K562 (cell line): ENCODE data around the gene CCDC158. TPM values are rescaled to one million over a fixed set of nuclear protein-coding genes. Genes with fewer than 3 reads are reported as not detected.

ENCODE experiments used
- polyA plus RNA-seq, 8 experiments: library from polyadenylated mRNA; depleted of rRNA in 4 of 8; stranded (reverse) in 5 of 8; unstranded in 3 of 8; fragments of >200 nt; fragmentation: Nextera tagmentation in 2 of 8; fragmentation: Illumina TruSeq in 1 of 8; extraction: Ambion mirVana in 2 of 8; extraction: Trizol in 1 of 8; gene quantifications; 2 replicates each; pipeline versions ENCODE4 v1.2.1 to v1.2.3, GENCODE V29; 2011 to 2014; ENCODE audit warnings: inconsistent platforms in 1 of 8, missing spikeins in 1 of 8
- small RNA-seq: library from RNA; depleted of rRNA; stranded (forward); fragments of <200 nt; gene quantifications from one replicate; pipeline ENCODE3, GENCODE V24; 2014
- total RNA-seq, 7 experiments: library from RNA; depleted of rRNA in 6 of 7; stranded (reverse); fragments of >200 nt in 6 of 7; fragmentation: Illumina TruSeq in 2 of 7; extraction: Trizol in 2 of 7; gene quantifications; 2 replicates each; pipeline versions ENCODE4 v1.2.1 to v1.2.3, GENCODE V29; 2011 to 2021; ENCODE audit warnings: low replicate concordance in 1 of 7

The CCDC158 gene
- total and polyA plus RNA-seq, 9 of the 15 experiments (the other 6 are each of a cell fraction or from before 2014, with no cell fraction given), result not detected

Small RNAs within 50 kb of the gene (small RNA-seq; reads per million reads assigned to genes)
- gene RF00278, result not detected
- not detected for gene RNU6-1000P

Other genes starting within 250 kb of the CCDC158 start
- gene SCARB2, start 207.3 kb downstream of the CCDC158 start, total RNA-seq (2014; rRNA removed), result 17.8 and 17.9 TPM in 2 replicates
- 19.3 and 20.0 TPM in 2 replicates for gene SCARB2, start 207.3 kb downstream of the CCDC158 start, total RNA-seq (2014; rRNA removed; fragmentation: Illumina TruSeq; extraction: Trizol)
- 25.8 TPM in 2 replicates for gene SCARB2, start 207.3 kb downstream of the CCDC158 start, total RNA-seq (2015; rRNA removed; fragmentation: Illumina TruSeq; extraction: Trizol)
- gene SCARB2, start 207.3 kb downstream of the CCDC158 start, total RNA-seq (2021), result 16.6 and 18.4 TPM in 2 replicates
- gene SCARB2, start 207.3 kb downstream of the CCDC158 start, polyA plus RNA-seq (2011; rRNA removed), result 17.3 and 21.0 TPM in 2 replicates
- 16.9 and 18.9 TPM in 2 replicates for gene SCARB2, start 207.3 kb downstream of the CCDC158 start, polyA plus RNA-seq (2014; fragmentation: Illumina TruSeq; extraction: Trizol)
- 1 to 10 TPM; 6.1 to 8.8 TPM for gene SCARB2, start 207.3 kb downstream of the CCDC158 start, polyA plus RNA-seq (2014; fragmentation: Nextera tagmentation; extraction: Ambion mirVana)
- gene SCARB2, start 207.3 kb downstream of the CCDC158 start, polyA plus RNA-seq (2014; rRNA removed), result 10.1 and 14.9 TPM in 2 replicates
- gene FAM47E, start 169.4 kb downstream of the CCDC158 start, total RNA-seq (2014; rRNA removed), result 3.6 and 3.7 TPM in 2 replicates
- 6.4 and 7.4 TPM in 2 replicates for gene FAM47E, start 169.4 kb downstream of the CCDC158 start, total RNA-seq (2014; rRNA removed; fragmentation: Illumina TruSeq; extraction: Trizol)
- gene FAM47E, start 169.4 kb downstream of the CCDC158 start, total RNA-seq (2015; rRNA removed; fragmentation: Illumina TruSeq; extraction: Trizol), result 12.0 and 15.6 TPM in 2 replicates
- gene FAM47E, start 169.4 kb downstream of the CCDC158 start, total RNA-seq (2021), result 3.7 and 4.8 TPM in 2 replicates
- gene FAM47E, start 169.4 kb downstream of the CCDC158 start, polyA plus RNA-seq (2011; rRNA removed), result 0.38 and 4.8 TPM in 2 replicates
- 5.5 and 6.9 TPM in 2 replicates for gene FAM47E, start 169.4 kb downstream of the CCDC158 start, polyA plus RNA-seq (2014; fragmentation: Illumina TruSeq; extraction: Trizol)
- 10 to 100 TPM; 11.8 to 12.4 TPM for gene FAM47E, start 169.4 kb downstream of the CCDC158 start, polyA plus RNA-seq (2014; fragmentation: Nextera tagmentation; extraction: Ambion mirVana)
- 5.0 and 5.9 TPM in 2 replicates for gene FAM47E, start 169.4 kb downstream of the CCDC158 start, polyA plus RNA-seq (2014; rRNA removed)
- gene STBD1, start 114.4 kb downstream of the CCDC158 start, total RNA-seq (2014; rRNA removed), result 0.29 and 0.54 TPM in 2 replicates
- gene STBD1, start 114.4 kb downstream of the CCDC158 start, total RNA-seq (2014; rRNA removed; fragmentation: Illumina TruSeq; extraction: Trizol), result 0.18 and 0.22 TPM in 2 replicates
- gene STBD1, start 114.4 kb downstream of the CCDC158 start, total RNA-seq (2015; rRNA removed; fragmentation: Illumina TruSeq; extraction: Trizol), result 0.33 and 0.41 TPM in 2 replicates
- gene STBD1, start 114.4 kb downstream of the CCDC158 start, total RNA-seq (2021), result 0.42 and 0.64 TPM in 2 replicates
- gene STBD1, start 114.4 kb downstream of the CCDC158 start, polyA plus RNA-seq (2011; rRNA removed), result 0.08 and 0.34 TPM in 2 replicates
- gene STBD1, start 114.4 kb downstream of the CCDC158 start, polyA plus RNA-seq (2014; fragmentation: Illumina TruSeq; extraction: Trizol), result 0.10 and 0.27 TPM in 2 replicates
- gene STBD1, start 114.4 kb downstream of the CCDC158 start, polyA plus RNA-seq (2014; fragmentation: Nextera tagmentation; extraction: Ambion mirVana), result not detected
- 0.24 and 0.38 TPM in 2 replicates for gene STBD1, start 114.4 kb downstream of the CCDC158 start, polyA plus RNA-seq (2014; rRNA removed)
- not detected in 2 replicates for gene SHROOM3, start 14.1 kb upstream of the CCDC158 start, total RNA-seq (2014; rRNA removed)
- gene SHROOM3, start 14.1 kb upstream of the CCDC158 start, total RNA-seq (2014; rRNA removed; fragmentation: Illumina TruSeq; extraction: Trizol), result not detected in 2 replicates
- gene SHROOM3, start 14.1 kb upstream of the CCDC158 start, total RNA-seq (2015; rRNA removed; fragmentation: Illumina TruSeq; extraction: Trizol), result not detected in 2 replicates
- 0.07 and 0.22 TPM in 2 replicates for gene SHROOM3, start 14.1 kb upstream of the CCDC158 start, total RNA-seq (2021)
- gene SHROOM3, start 14.1 kb upstream of the CCDC158 start, polyA plus RNA-seq (2011; rRNA removed), result not detected in 2 replicates
- not detected in 2 replicates for gene SHROOM3, start 14.1 kb upstream of the CCDC158 start, polyA plus RNA-seq (2014; fragmentation: Illumina TruSeq; extraction: Trizol)
- under 1 TPM in 1 of 2 experiments, not detected in 1; 0.01 TPM for gene SHROOM3, start 14.1 kb upstream of the CCDC158 start, polyA plus RNA-seq (2014; fragmentation: Nextera tagmentation; extraction: Ambion mirVana)
- gene SHROOM3, start 14.1 kb upstream of the CCDC158 start, polyA plus RNA-seq (2014; rRNA removed), result not detected in 2 replicates